Stimulated activated CD8-positive, alpha-beta memory T cell treated with anti-CD3 and anti-CD28 coated beads, Interleukin-7, amount 100 ng/mL, for 48 hours (primary cell): ENCODE data around the gene UBR3.
"Not testable (repeated sequence)": the region's sequence is repeated elsewhere in the genome, so short reads cannot be mapped to it uniquely, and the experiment has no call there.

Source experiments
- DNase-seq, 2 donors: peaks; one replicate each; pipeline ENCODE4 v3.0.0-alpha.2; 2020; ENCODE audit warnings: low read depth in 1 of 2; ENCODE audit errors: extremely low read depth in 1 of 2

The UBR3 gene

GRCh38 chr2:169823996-169824372 is 3.3 kb upstream of the UBR3 start:
- DNase-seq: no peak

- DNase-seq: peak; percentile 60 to 73
These were observed 2.6 kb upstream of the UBR3 start, which contains the start of gene METTL5 for GRCh38 chr2:169824373-169825333. TSS of gene METTL5 (minus strand) at chr2:169824905. CDS start at chr2:169824597, 308 bp downstream.

DNA sequence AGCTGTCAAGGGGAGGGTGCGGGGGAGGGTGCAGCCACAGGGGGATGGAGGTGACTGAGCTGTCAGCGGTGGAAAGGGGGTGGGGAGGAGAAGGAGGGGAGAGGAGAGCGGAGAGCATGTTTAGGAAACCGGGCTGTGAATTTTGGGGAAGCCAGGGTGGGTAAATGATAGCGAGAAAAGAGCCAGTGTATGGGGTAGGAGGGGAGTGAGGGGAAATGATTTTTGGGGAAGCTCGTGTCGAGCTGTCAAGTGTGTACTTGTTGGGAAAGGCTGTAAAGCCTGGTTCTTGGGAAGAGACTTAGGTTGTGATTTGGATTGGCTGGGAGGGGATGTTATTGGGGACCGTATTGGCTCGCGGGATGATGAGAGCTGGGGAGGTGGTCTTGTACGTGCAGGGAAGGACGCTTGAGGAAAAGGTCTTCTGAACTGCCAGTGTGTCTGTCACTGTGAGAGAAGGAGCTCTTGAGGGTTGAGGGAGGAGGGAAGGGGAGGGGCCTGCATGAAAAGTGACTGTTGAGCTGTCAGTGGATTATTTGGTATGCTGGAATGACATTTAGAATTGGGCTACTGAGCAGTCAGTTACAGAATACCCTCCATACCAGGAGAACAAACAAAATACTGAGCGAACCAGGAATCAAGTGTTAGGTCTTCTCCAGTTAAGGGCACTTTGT is 1.0 kb downstream of the UBR3 start:
- DNase-seq: no peak

DNA sequence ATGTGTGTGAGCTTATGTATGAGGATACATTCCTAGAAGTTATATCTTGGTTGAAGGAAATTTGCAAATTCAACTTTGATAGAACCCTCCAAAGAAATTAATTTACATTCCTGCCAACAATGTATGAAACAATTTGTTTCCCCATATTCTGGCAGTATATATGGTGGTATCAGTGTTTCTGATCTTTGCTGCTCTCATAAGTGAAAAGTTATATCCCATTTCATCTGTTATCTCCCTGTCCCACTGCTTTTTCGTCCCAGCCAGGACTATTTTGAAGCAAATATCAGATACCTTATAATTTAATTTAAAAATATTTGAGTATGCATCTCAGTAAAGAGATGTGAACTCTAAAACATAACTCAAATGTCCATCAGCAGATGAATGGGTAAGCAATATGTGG is 7.1 kb downstream of the UBR3 start:
- no peak for DNase-seq

- DNase-seq: no peak
These were observed 11.7 kb downstream of the UBR3 start for GRCh38 chr2:169838743-169839489.

DNA sequence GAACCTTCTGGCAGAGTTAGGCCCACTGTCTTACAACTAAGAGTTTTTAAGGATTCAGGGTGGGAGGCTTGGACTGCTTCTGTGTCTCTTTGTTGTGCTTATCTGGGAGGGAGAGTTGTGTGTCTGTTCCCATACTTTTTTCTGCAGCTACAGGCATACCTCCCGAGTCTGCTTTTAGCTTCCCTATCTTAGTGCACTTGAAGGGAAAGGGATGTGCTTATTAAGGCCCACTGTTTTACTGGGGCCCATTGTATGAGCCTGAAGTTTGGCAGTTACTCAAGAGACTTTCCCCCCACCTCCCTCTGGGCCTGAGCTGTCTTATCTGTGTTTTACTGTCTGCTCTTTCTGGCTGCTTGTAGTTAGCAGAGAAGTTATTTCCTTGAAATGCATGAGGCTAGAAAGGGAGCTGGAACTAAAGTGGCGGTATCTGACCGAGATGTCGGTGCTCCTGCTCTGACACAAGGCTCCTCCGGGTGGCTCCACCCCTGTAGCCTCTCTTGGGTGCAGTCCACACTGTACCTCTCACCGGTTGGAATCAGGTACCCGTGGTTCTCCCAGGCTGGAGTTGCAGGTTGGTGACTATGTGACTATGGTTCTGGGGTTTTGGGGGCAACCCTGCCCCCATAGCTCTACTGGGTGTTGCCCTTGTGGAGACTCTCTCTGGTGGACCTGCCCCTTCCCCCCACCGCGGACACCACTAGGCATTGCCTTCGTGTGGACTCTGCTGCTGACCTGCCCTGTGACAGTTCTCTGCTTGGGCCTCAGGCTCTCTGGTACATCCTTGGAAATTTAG is 12.9 kb downstream of the UBR3 start:
- no peak for DNase-seq

DNA sequence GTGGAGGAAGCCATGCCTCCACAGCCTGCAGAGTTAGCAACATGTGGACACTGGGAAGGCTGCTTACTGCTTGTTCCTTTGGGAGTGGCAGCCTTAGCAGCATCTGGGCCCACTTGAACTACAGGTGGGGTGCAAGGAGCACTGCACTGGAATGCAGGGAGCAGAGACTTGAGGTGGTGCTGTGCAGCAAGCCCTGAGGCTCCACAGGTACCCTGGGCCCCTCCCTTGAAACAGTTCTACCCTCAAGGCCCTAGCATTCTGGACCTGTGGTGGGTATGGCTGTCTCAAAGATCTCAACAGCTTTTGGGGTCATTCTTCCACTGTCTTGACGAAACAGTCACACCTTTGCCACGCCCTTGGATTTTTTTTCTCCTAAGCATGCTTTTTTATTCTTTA is 13.5 kb downstream of the UBR3 start:
- DNase-seq: no peak

DNA sequence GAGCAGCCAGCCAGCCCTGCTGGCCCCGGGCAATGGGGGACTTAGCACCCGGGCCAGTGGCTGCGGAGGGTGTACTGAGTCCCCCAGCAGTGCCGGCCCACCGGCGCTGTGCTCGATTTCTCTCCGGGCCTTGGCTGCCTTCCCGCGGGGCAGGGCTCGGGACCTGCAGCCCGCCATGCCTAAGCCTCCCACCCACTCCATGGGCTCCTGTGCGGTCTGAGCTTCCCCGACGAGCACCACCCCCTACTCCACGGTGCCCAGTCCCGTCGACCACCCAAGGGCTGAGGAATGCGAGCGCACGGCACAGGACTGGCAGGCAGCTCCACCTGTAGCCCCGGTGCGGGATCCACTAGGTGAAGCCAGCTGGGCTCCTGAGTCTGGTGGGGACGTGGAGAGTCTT is 14.4 kb downstream of the UBR3 start:
- not testable (repeated sequence) for DNase-seq

GRCh38 chr2:169845016-169845415 is 17.8 kb downstream of the UBR3 start:
- no peak for DNase-seq

GRCh38 chr2:169848959-169849693 is 21.9 kb downstream of the UBR3 start:
- DNase-seq: not testable (repeated sequence)

DNA sequence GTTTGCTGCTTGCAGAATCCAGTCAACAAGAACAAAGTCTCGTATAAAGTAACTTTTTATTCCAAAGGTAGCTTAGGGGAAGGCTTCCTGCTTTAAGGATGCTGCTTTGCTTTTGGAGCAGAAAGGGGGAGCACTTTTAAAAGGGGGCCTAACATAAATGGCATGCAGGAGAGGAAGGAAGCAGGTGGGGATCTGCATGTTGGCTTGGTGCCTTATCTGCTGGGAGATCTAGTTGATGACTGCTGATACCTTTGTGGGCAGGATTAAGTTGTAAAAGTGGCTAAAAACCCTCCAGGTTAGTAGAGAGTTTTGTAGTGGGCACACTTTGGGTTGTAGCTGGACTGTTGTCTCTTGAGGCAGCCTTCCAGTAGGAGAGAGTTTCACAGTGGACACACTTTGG is 22.5 kb downstream of the UBR3 start:
- no peak for DNase-seq

DNA sequence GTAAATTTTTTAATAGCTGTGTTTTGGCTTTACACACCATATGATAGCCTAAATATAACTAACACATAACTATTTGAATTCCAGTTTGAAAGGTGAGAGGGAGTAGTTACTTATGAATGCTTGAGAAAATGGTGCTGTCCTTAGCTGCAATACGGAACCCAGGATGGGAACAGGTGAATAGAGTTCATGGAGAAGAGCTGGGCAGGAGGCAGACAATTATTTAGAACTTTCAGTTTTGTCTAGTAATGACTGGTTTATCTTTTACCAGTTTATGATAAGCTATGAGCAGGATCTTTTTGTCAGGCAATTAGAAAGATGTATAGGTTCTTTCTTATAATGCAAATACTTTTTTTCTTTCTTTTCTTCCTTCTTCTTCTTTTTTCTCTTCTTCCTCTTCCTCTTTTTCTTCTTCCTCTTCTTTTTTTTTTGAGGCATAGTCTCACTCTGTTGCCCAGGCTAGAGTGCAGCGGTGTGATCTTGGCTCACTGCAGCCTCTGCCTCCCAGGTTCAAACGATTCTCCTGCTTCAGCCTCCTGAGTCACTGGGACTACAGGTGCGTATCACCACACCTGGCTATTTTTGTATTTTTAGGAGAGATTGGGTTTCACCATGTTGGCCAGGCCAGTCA is 25.9 kb downstream of the UBR3 start:
- no peak for DNase-seq

GRCh38 chr2:169855281-169856258 is 28.3 kb downstream of the UBR3 start:
- DNase-seq: not testable (repeated sequence)

DNA sequence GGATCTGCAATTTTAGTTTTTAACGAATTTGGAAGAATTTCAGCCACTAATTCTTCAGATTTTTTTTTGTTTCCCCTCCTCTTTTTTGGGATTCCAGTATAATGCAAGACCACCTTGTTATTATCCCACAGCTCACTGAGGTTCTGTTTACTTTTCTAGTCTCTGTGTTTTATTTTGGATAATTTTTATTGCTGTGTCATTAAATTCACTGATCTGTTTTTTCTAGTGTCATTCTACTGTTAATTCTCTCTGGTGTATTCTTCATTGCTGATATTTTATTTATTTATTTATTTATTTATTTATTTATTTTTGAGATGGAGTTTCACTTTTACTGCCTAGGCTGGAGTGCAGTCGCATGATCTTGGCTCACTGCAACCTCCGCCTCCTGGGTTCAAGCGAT is 32.2 kb downstream of the UBR3 start:
- DNase-seq: no peak

GRCh38 chr2:169860149-169860548 is 32.9 kb downstream of the UBR3 start:
- DNase-seq: no peak

DNA sequence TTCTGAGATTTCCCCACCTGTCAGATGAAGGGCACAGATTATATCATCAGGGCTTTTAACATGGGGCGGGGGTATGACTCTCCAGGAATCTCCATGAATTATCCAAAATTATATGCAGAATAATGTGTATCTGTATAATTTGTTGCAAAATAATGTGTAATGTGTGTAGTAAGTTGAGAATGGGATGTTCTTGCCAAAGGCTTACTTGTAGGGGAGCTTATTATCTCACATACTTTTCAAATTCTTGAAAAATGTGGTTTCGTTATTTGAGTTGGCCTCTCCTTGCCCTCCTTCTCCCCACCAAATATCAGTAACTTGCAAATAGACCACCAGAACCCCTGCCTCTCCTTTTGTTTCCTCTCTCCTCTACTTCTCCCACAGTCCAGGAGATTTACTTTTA is 35.6 kb downstream of the UBR3 start:
- DNase-seq: no peak

DNA sequence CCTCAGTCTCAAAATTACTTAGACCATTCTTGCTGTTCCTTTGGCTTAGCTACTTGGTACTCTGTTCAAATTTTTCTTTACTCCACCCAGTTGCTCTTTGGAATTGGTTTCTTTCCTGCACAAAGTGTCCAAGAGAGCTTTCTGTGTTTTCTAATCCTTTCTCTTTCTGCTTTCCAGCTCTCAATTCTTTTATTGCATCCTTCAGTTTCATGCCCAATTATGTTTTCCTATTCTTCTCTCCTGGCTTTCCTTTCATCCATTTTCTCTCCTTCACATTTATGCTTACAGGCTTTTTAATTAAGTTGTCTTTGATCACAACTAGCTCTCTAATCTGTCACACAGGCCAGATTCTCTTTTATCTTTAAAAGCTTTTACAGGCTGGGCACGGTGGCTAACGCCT is 38.2 kb downstream of the UBR3 start:
- DNase-seq: no peak

DNA sequence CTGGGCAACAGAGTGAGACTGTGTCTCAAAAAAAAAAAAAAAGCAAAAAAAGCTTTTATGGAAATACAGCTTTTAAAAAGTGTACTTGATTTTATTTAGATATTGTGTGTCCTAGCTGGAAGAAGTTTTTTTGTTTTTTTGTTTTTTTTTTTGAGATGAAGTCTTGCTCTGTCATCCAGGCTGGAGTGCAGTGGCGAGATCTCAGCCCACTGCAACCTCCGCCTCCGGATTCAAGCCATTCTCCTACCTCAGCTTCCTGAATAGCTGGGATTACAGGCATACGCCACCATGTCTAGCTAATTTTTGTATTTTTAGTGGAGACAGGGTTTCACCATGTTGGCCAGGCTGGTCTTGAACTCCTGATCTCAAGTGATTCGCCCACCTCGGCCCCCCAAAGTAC is 39.0 kb downstream of the UBR3 start:
- not testable (repeated sequence) for DNase-seq
